GOT3 (cell line): ENCODE data around the gene RAB40AL.
"Not testable (repeated sequence)": the region's sequence is repeated elsewhere in the genome, so short reads cannot be mapped to it uniquely, and the experiment has no call there.

Experiments
- DNase-seq: peaks from one replicate; lab custom pipeline; 2025; ENCODE audit warnings: mixed read lengths; lab: John Stamatoyannopoulos, UW

Gene RAB40AL, protein sequence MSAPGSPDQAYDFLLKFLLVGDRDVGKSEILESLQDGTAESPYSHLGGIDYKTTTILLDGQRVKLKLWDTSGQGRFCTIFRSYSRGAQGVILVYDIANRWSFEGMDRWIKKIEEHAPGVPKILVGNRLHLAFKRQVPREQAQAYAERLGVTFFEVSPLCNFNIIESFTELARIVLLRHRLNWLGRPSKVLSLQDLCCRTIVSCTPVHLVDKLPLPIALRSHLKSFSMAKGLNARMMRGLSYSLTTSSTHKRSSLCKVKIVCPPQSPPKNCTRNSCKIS

GRCh38 chrX:102936972-102937371 lies at the start of gene RAB40AL:
RAB40AL (plus strand) TSS chrX:102937272; CDS start chrX:102937319, 47 bp downstream.
- not testable (repeated sequence) for DNase-seq

DNA sequence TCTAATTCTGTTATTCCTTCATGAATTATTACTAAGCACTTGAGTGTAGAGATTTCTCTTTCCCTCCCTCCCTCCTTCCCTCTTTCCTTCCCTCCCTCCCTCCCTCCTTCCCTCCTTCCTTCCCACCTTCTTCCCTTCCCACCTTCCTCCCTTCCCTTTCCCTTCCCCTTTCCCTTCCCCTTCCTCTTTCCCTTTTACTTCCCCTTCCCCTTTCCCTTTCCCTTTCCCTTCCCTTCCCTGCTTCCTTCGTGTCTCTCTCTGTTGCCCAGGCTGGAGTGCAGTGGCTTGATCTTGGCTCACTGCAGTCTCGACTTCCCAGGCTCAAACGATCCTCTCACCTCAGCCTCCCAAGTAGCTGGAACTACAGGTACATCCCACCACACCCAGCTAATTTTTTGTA lies 49.4 kb upstream of the RAB40AL start:
- DNase-seq = no peak

DNA sequence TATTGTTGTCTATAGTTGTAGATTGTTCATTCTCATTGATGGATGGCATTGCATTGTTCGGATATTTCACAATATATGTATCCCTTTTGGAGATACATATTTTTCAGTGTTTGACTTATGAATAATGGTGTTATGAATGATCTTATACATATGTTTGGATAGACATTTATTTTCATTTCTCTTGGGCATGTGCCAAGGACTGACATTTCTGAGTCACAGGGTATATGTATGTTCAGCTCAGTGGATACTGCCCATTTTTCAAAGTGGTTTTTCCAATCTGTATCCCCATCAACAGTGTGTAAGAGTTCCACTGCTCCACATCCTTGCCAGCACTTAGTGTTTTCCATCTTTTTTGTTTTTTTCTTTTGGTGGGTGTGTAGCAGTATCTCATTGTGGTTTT lies 45.0 kb upstream of the RAB40AL start:
- no peak for DNase-seq

GRCh38 chrX:102899940-102900916 lies 36.8 kb upstream of the RAB40AL start:
- no peak for DNase-seq

- DNase-seq = no peak
Measured at GRCh38 chrX:102902355-102902754, 34.7 kb upstream of the RAB40AL start.

DNA sequence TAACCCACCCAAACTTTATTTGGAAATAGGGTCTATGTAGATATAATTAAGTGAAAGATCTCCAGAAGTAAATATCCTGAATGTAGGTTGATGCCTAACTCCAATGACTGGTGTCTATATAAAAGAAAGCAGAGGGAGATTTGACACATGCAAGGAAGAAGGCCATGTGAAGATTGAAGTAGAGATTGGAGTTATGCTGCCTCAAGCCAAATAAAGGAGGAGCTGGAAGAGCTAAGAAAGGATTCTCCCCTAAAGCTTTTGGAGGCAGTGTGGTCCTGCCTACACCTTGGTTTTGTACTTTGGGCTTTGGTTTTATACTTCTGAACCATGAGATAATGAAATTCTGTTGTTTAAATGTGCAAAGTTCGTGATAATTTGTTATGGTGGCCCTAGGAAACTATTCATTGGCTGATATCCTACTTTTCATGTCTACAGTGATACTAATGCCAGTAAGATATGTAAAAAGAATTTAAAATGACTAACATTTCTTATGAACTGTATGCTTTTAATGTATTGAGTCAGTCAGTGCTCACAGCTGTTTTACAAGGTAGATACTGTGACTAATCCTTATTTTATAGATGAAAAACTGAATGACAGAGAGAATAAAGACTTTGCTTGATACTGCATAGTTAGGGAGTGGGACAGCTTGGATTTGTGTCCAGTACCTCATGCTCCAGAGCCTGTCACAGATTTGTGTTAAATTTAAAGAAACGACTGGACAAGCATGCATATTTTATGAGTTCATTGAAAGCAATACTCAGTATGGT lies 5.9 kb upstream of the RAB40AL start:
- no peak for DNase-seq

GRCh38 chrX:102934624-102935023 lies 2.4 kb upstream of the RAB40AL start:
- no peak for DNase-seq

DNA sequence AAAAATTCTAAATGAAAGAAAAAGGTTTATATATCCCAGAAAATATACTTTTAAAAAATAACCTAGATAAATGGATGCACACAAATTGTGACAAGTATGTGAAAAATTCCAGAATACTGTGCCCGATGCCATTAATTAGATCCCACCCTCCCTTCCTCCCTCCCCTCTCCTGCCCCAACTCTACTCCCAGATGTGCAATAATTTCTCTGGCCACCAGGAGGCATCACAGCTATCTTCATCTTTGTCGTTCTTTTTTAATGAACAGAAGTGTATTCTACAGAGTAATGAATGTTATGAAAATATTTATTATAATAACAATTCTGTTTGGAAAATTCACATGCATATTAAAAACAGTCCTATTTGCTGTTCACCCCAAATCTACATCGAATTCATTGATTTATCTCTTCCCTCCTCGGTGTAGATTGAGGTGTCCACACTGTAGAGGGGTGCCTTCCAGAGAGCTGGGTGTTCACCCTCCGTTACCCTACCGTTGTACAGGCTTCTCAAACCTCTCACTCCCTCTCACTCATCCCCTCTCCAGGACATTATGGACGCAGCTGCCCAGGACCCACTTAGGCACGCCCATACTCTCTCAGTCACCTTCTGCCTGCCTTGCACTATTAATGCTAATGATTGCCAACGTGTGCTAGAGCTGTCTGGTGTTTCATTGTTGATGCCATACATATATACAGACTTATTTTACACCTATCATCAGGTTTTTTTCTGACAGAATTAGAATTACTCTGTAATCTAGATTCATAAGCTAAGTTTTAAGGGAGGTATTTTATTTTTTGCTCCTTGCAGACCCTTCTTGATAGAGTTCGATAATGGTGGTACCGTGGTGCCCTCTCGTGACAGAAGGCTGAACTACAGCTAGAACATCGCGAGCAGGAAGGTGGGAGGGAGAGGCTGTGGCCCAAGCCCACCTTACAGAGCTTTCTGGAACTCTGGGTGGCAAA lies 14.1 kb downstream of the RAB40AL start:
- DNase-seq = peak; percentile 10

- DNase-seq = no peak
Measured at GRCh38 chrX:102957751-102958150, 20.7 kb downstream of the RAB40AL start.

DNA sequence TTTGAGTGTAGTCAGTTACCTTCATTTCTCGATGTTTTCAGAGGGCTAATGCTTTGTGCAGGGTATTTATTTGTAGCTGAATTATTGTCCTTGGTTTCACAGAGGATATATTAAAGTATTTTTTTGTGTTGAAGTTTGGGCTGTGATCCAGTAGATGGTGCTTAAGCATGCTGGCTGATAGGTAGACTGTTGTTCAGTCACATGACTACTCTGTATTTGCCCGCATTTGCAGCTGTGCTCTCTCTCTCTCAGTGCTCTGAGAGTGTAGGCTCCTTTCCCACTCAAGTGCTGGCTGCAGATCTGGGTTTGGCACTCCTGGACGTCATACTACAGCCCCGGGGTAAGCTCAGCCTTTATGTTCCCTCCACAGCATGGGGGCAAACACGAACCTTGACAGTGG lies 21.7 kb downstream of the RAB40AL start:
- DNase-seq = no peak

DNA sequence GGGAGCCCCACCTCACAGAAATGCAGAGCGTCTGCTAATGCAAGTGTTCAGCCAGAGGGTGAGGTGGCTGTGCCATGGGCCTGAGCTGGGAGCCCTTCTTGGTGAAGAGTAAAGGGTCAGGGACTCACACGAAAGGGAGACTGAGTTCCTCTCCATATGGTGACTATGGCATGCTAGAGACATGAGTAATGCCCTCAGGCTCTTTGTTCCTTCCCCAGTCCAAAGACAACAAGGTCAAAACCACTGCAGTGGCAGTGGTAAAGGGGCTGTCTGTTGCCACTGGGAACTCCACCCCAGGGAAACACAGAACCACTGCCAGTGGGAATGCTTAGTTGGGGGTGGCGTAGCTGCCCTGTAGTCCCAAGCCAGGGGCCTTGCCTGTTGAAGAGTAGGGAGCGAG lies 22.4 kb downstream of the RAB40AL start:
- no peak for DNase-seq

GRCh38 chrX:102963955-102964354 lies 26.9 kb downstream of the RAB40AL start:
- DNase-seq = no peak

- DNase-seq = no peak
Measured at GRCh38 chrX:102964940-102965339, 27.9 kb downstream of the RAB40AL start.

DNA sequence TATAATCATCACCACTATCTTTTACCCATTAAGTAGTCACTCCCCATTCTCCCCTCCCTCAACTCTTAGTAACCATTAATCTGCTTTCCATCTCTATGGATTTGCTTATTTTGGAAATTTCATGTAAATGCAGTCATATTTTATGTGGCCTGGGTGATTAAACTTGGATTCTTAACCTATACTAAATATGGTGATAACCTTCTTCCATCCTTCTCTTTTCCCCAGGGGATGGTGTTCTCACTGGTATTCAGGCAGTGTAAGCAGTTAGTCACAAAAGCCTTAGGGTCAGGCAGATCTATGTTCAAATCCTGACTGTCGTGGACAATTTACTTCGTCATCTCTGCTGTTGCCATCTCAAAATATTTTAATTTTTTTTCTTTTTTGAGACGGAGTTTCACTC lies 29.6 kb downstream of the RAB40AL start:
- DNase-seq = no peak

DNA sequence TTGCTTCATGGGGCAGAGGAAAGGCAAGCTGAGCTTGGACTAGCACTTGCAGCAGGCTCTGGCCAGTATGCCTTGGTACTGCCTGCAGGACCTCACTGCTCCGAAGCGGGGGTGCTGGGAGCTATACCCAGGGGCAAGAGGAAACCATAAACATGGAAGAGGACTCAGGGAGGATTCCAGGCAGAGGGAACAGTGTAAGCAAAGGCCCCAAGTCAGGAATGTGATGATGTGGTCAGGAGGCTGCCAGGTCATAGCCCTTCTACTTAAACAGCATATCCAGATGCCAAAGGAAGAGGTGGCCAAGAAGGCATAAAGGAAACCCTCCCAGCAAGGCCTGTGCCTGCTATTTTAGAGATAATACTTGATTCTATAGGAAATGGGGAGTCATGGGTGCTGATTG lies 31.1 kb downstream of the RAB40AL start:
- no peak for DNase-seq

GRCh38 chrX:102971536-102971935 lies 34.5 kb downstream of the RAB40AL start:
- DNase-seq = not testable (repeated sequence)

DNA sequence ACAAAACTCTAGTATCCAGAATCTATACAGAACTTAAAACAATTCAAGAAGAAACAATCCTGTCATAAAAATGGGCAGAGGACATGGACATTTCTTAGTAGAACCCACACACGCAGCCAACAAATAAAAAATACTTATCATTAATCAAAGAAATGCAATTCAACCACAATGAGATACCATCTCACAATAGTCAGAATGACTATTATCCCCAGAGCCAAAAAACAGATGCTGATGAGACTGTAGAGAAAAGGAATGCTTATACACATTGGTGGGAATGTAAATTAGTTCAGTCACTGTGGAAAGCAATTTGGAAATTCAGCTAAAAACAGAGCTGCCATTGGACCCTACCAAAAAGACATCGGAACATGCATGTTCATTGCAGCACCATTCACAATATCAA lies 37.9 kb downstream of the RAB40AL start:
- no peak for DNase-seq

- DNase-seq = no peak
Measured at GRCh38 chrX:102976286-102976685, 39.2 kb downstream of the RAB40AL start.

DNA sequence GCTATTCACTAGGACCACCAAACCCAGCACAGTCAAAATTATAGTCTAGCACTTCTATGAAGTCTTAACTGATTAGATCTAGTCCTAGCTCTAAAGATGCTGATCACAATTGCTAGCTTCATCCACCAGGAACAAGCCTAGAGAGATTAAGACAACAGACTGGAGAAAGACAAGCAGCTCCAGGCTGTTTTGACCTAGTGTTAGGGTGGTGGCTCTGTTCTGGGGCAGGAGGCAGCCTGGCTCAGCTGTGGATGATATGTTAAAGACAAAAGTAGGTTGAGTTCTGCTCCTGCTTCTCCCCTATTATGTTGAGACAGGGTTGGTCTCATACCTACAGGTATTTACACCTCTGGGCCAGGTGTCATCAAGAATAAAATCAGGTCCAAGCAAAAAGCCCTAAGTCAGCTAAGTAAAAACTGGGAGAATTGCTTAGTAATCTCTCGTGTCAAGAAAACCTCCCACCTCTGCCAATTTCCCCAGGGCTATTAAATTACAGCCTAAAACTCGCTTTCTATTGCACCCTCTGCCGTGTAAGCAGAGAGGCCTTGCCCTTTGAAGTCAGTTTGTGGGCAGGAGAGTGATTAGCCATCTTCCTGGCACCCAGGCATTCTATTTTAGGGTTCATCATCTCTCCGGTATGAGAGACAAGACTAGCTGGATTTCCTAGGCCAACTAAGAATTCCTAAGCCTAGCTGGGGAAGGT lies 39.9 kb downstream of the RAB40AL start:
- no peak for DNase-seq

DNA sequence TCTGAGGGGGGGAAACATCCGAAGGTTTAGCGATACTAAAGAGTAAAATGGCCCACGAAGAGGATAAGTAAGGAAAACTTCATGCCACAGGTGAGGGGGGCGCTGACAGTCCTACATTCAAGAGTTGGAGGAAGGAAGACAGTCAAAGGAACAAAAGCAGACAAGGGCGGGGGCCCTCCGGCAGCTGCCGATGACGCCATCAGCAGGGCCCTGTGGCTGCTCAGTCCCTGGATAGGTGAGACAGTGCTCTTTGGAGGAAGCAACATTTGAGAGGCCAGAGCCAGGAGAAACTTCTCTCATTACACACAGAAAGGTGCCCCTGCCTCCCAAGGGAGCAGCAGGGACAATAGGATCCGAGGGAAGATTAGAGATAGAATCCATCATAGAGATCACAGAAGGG lies 41.5 kb downstream of the RAB40AL start:
- DNase-seq = no peak

- no peak for DNase-seq
Measured at GRCh38 chrX:102979536-102979935, 42.5 kb downstream of the RAB40AL start.
